ENCODE results near the gene TSR3. TPM values are rescaled to one million over a fixed set of nuclear protein-coding genes. Genes with fewer than 3 reads are reported as not detected.

The TSR3 gene
- total RNA-seq, 1 experiment from 2014 or later, result 52.7 TPM

GRCh38 chr16:1395444-1396031, 43.9 kb upstream of the TSR3 start:
- Histone ChIP-seq H4K20me1 (ENCODE audit: insufficient read depth) (no peaks in the 10 kb centered on the region), H2AFZ (ENCODE audit: low read depth, low read length, poor library complexity, severe bottlenecking) (no peak overlapping the region), H3K4me2 (ENCODE audit: low read length) (no peak overlapping the region), H3K27ac (ENCODE audit: low read depth, low read length) (no peak overlapping the region), H3K4me1 (ENCODE audit: control insufficient read depth in 1 of 2, insufficient read depth in 2 of 2, low read length in 2 of 2) (no peaks in the 10 kb centered on the region), H3K4me3 (replicated peaks in 1 of 2; ENCODE audit: low read depth in 1 of 2, low read length in 2 of 2) (no peak overlapping the region), H3K36me3 (ENCODE audit: control insufficient read depth in 1 of 2, insufficient read depth in 2 of 2, low read length in 2 of 2) (no peaks in the 10 kb centered on the region; a peak in 1 of 4 replicates), H3K9ac (ENCODE audit: low read length) (no peak overlapping the region), H3K9me3 (ENCODE audit: control insufficient read depth in 1 of 2, insufficient read depth in 1 of 2, low read depth in 1 of 2, low read length in 2 of 2) (no peaks in the 10 kb centered on the region), H3K9me2 (ENCODE audit: insufficient read depth) (no peaks in the 10 kb centered on the region), H3K27me3 (ENCODE audit: insufficient read depth, low read length) (no peaks in the 10 kb centered on the region), H3K79me2 (ENCODE audit: insufficient read depth, low read length) (no peaks in the 10 kb centered on the region)
- TF ChIP-seq MAX (IDR thresholded peaks at IDR 0.05) (no peak), ZNF274 (IDR thresholded peaks at IDR 0.05; ENCODE audit: low read depth, low read length) (no peak), POLR2A (IDR thresholded peaks at IDR 0.05; ENCODE audit: borderline replicate concordance, extremely low read depth, insufficient read depth, insufficient read length) (no peak), TCF7L2 (IDR thresholded peaks at IDR 0.05; ENCODE audit: borderline replicate concordance, extremely low read depth, insufficient read depth, insufficient read length) (no peak), JUND (IDR thresholded peaks at IDR 0.05) (no peak), CBX3 (IDR thresholded peaks at IDR 0.05; ENCODE audit: low read depth) (no peak), RAD21 (IDR thresholded peaks at IDR 0.05; ENCODE audit: low read depth) (no peak), ELF1 (IDR thresholded peaks at IDR 0.05; ENCODE audit: borderline replicate concordance, low read depth) (no peak), EZH2 (IDR thresholded peaks at IDR 0.05) (no peak), SP1 (IDR thresholded peaks at IDR 0.05; ENCODE audit: low read depth) (no peak), CEBPB (IDR thresholded peaks at IDR 0.05; ENCODE audit: low read depth) (no peak), EGR1 (IDR thresholded peaks at IDR 0.05; ENCODE audit: low read depth) (no peak), FOSL1 (IDR thresholded peaks at IDR 0.05; ENCODE audit: low read depth) (no peak), SIN3A (IDR thresholded peaks at IDR 0.05; ENCODE audit: low read depth) (no peak), POLR2AphosphoS5 (IDR thresholded peaks at IDR 0.05; ENCODE audit: low read depth, low read length) (no peak), SRF (IDR thresholded peaks at IDR 0.05; ENCODE audit: low read depth) (no peak)
- TF ChIP-seq, protein P1, sequence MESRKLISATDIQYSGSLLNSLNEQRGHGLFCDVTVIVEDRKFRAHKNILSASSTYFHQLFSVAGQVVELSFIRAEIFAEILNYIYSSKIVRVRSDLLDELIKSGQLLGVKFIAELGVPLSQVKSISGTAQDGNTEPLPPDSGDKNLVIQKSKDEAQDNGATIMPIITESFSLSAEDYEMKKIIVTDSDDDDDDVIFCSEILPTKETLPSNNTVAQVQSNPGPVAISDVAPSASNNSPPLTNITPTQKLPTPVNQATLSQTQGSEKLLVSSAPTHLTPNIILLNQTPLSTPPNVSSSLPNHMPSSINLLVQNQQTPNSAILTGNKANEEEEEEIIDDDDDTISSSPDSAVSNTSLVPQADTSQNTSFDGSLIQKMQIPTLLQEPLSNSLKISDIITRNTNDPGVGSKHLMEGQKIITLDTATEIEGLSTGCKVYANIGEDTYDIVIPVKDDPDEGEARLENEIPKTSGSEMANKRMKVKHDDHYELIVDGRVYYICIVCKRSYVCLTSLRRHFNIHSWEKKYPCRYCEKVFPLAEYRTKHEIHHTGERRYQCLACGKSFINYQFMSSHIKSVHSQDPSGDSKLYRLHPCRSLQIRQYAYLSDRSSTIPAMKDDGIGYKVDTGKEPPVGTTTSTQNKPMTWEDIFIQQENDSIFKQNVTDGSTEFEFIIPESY (IDR thresholded peaks at IDR 0.05; ENCODE audit: extremely low read depth, insufficient replicate concordance, low read length), result no peak
- TF ChIP-seq, protein P2, sequence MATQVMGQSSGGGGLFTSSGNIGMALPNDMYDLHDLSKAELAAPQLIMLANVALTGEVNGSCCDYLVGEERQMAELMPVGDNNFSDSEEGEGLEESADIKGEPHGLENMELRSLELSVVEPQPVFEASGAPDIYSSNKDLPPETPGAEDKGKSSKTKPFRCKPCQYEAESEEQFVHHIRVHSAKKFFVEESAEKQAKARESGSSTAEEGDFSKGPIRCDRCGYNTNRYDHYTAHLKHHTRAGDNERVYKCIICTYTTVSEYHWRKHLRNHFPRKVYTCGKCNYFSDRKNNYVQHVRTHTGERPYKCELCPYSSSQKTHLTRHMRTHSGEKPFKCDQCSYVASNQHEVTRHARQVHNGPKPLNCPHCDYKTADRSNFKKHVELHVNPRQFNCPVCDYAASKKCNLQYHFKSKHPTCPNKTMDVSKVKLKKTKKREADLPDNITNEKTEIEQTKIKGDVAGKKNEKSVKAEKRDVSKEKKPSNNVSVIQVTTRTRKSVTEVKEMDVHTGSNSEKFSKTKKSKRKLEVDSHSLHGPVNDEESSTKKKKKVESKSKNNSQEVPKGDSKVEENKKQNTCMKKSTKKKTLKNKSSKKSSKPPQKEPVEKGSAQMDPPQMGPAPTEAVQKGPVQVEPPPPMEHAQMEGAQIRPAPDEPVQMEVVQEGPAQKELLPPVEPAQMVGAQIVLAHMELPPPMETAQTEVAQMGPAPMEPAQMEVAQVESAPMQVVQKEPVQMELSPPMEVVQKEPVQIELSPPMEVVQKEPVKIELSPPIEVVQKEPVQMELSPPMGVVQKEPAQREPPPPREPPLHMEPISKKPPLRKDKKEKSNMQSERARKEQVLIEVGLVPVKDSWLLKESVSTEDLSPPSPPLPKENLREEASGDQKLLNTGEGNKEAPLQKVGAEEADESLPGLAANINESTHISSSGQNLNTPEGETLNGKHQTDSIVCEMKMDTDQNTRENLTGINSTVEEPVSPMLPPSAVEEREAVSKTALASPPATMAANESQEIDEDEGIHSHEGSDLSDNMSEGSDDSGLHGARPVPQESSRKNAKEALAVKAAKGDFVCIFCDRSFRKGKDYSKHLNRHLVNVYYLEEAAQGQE (IDR thresholded peaks at IDR 0.05; ENCODE audit: low read depth), result no peak
- TF ChIP-seq, protein P3, sequence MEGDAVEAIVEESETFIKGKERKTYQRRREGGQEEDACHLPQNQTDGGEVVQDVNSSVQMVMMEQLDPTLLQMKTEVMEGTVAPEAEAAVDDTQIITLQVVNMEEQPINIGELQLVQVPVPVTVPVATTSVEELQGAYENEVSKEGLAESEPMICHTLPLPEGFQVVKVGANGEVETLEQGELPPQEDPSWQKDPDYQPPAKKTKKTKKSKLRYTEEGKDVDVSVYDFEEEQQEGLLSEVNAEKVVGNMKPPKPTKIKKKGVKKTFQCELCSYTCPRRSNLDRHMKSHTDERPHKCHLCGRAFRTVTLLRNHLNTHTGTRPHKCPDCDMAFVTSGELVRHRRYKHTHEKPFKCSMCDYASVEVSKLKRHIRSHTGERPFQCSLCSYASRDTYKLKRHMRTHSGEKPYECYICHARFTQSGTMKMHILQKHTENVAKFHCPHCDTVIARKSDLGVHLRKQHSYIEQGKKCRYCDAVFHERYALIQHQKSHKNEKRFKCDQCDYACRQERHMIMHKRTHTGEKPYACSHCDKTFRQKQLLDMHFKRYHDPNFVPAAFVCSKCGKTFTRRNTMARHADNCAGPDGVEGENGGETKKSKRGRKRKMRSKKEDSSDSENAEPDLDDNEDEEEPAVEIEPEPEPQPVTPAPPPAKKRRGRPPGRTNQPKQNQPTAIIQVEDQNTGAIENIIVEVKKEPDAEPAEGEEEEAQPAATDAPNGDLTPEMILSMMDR (IDR thresholded peaks at IDR 0.05 in 2 of 3, conservative IDR thresholded peaks at IDR 0.05 in 1 of 3; ENCODE audit: borderline replicate concordance in 1 of 3, insufficient read depth in 1 of 3, low read depth in 2 of 3, low read length in 2 of 3), result no peak
- TF ChIP-seq, protein P4, sequence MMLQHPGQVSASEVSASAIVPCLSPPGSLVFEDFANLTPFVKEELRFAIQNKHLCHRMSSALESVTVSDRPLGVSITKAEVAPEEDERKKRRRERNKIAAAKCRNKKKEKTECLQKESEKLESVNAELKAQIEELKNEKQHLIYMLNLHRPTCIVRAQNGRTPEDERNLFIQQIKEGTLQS (IDR thresholded peaks at IDR 0.05), result no peak
- no TSS peak for BruUV-seq (replicated peaks)
- ChIA-PET POLR2A (no interaction called here), RAD21 (ENCODE audit: low non-redundant PET in 1 of 2, low total read pairs in 2 of 2, uncharacterized antibody in 2 of 2, unreplicated experiment in 2 of 2) (no interaction called here), CTCF (no interaction called here)
- no peak for ATAC-seq
- no peak for DNase-seq (ENCODE audit: low read depth, low spot score)
- intact Hi-C loops (cut with micrococcal nuclease), result no loop called here
